Breast epithelium (tissue), 4 donors: Measurements from ENCODE around the gene THBD. TPM values are rescaled to one million over a fixed set of nuclear protein-coding genes. Genes with fewer than 3 reads are reported as not detected.

Experiments
- DNase-seq, 2 donors: peaks; one replicate each; pipeline ENCODE4 v3.0.0-alpha.2; 2019; ENCODE audit warnings: low spot score in 2 of 2
- H3K27ac ChIP-seq, 2 donors: fragments of 200-600 bp; sonication (generic) in 1 of 2; one replicate each; pipeline ENCODE4 v1.5.1; 2016 to 2019; ENCODE audit warnings: mild to moderate bottlenecking in 1 of 2
- H3K27me3 ChIP-seq, 2 donors: fragments of 200-600 bp; sonication (generic) in 1 of 2; one replicate each; pipeline versions ENCODE4 v1.5.1 to v1.6.0; 2017 to 2019; ENCODE audit warnings: control low read depth in 1 of 2, mild to moderate bottlenecking in 1 of 2
- H3K36me3 ChIP-seq: fragments of 200-600 bp; one replicate; pipeline ENCODE4 v1.5.1; 2019
- H3K4me1 ChIP-seq, 2 donors: fragments of 200-600 bp; sonication (generic); one replicate each; pipeline ENCODE4 v1.5.1; 2016 to 2019; ENCODE audit warnings: control low read depth in 1 of 2
- H3K4me3 ChIP-seq, 3 donors: fragments of 200-600 bp; sonication (generic); 1 replicate in 2 of 3; 2 replicates in 1 of 3; pipeline ENCODE4 v1.5.1; 2016 to 2019; ENCODE audit warnings: mild to moderate bottlenecking in 3 of 3, moderate library complexity in 2 of 3
- H3K9me3 ChIP-seq, 2 donors: fragments of 200-600 bp; sonication (generic) in 1 of 2; one replicate each; pipeline ENCODE4 v1.5.1; 2016 to 2019; ENCODE audit warnings: control low read depth in 1 of 2
- POLR2A ChIP-seq: fragments of 450-650 bp; IDR thresholded peaks from one replicate; pipeline ENCODE4 v1.6.1; 2016; ENCODE audit warnings: antibody characterized with exemption, mild to moderate bottlenecking, moderate library complexity
- POLR2AphosphoS5 ChIP-seq, 3 donors: sonication (generic); formaldehyde crosslinking; IDR thresholded peaks; one replicate each; pipeline ENCODE4 v1.6.1; 2017; ENCODE audit warnings: antibody characterized with exemption in 3 of 3
- intact Hi-C: fragments of 100-400 bp; cut with DNase I; formaldehyde crosslinking; loops from one replicate; pipeline ENCODE4 v1.15.1; 2023; ENCODE audit warnings: low total_unique reads
- total RNA-seq, 3 donors: library from RNA; depleted of rRNA; stranded (reverse); fragments of >200 nt; gene quantifications; one replicate each; pipeline ENCODE4 v1.1.0, GENCODE V29; 2016
- TF ChIP-seq, protein P1 (sequence below), 3 donors: fragments of 450-650 bp; IDR thresholded peaks; one replicate each; pipeline ENCODE4 v1.5.1; 2016 to 2017; ENCODE audit warnings: antibody characterized with exemption in 3 of 3, mild to moderate bottlenecking in 3 of 3, moderate library complexity in 3 of 3

THBD gene, protein sequence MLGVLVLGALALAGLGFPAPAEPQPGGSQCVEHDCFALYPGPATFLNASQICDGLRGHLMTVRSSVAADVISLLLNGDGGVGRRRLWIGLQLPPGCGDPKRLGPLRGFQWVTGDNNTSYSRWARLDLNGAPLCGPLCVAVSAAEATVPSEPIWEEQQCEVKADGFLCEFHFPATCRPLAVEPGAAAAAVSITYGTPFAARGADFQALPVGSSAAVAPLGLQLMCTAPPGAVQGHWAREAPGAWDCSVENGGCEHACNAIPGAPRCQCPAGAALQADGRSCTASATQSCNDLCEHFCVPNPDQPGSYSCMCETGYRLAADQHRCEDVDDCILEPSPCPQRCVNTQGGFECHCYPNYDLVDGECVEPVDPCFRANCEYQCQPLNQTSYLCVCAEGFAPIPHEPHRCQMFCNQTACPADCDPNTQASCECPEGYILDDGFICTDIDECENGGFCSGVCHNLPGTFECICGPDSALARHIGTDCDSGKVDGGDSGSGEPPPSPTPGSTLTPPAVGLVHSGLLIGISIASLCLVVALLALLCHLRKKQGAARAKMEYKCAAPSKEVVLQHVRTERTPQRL
- 10 to 100 TPM; 22.6 to 44.2 (median 28.2) TPM for total RNA-seq

DNA sequence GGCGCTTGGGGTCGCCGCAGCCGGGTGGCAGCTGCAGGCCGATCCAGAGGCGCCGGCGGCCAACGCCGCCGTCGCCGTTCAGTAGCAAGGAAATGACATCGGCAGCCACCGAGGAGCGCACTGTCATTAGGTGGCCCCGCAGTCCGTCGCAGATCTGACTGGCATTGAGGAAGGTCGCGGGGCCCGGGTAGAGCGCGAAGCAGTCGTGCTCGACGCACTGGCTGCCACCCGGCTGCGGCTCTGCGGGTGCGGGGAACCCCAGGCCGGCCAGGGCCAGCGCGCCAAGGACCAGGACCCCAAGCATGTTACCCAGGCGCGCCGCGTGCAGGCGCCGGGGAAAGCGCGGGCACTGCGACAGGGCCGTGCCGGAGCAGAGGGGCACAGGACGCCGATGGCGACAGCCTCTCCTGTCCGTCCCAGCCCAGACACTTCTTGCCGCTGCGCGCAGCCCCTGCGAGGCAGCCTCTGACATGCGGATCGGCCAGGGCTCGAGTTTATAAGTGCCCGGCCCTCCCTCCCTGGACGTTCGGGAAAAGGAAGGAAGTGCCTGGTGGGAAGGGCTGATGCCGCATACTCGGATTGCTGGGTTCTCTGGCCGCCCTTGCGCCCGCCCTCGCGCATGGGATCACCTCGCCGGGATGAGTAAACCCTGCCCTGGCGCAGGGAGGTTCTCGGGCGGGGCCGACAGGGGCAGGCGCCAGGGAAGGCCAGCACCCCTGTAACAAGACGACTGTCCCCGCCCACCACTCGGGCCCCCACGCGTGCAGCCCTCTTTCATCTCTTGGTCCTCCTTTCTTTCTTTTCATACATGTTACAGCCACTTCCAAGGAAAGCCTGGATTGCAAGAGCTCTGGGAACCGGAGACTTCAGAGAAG is at the start of gene THBD:
Gene THBD (minus strand): TSS at position 472 of the 875 bp plus-strand sequence. CDS start 168 bp downstream, at position 304.
- no peaks in the 10 kb centered on the region for H3K9me3 ChIP-seq
- H3K27ac ChIP-seq = peak within 1 kb of the TSS; percentile 61 to 90
- H3K4me1 ChIP-seq = peaks cover 0 to 4% of the 10 kb centered on the region in 2 donors
- no peaks in the 10 kb centered on the region for H3K36me3 ChIP-seq
- intact Hi-C loops = no loop called here
- DNase-seq = peak in 1 of 2 donors; percentile 77
- H3K27me3 ChIP-seq = peaks cover 0 to 10% of the 10 kb centered on the region in 2 donors
- TF ChIP-seq, protein P1, sequence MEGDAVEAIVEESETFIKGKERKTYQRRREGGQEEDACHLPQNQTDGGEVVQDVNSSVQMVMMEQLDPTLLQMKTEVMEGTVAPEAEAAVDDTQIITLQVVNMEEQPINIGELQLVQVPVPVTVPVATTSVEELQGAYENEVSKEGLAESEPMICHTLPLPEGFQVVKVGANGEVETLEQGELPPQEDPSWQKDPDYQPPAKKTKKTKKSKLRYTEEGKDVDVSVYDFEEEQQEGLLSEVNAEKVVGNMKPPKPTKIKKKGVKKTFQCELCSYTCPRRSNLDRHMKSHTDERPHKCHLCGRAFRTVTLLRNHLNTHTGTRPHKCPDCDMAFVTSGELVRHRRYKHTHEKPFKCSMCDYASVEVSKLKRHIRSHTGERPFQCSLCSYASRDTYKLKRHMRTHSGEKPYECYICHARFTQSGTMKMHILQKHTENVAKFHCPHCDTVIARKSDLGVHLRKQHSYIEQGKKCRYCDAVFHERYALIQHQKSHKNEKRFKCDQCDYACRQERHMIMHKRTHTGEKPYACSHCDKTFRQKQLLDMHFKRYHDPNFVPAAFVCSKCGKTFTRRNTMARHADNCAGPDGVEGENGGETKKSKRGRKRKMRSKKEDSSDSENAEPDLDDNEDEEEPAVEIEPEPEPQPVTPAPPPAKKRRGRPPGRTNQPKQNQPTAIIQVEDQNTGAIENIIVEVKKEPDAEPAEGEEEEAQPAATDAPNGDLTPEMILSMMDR (IDR thresholded peaks at IDR 0.05) = no peak
- TF ChIP-seq POLR2AphosphoS5 (IDR thresholded peaks at IDR 0.05) (peak; percentile 11 to 85 (median 81)), POLR2A (peak; percentile 19)
- peak within 1 kb of the TSS; percentile 57 to 83 (median 63) for H3K4me3 ChIP-seq

DNA sequence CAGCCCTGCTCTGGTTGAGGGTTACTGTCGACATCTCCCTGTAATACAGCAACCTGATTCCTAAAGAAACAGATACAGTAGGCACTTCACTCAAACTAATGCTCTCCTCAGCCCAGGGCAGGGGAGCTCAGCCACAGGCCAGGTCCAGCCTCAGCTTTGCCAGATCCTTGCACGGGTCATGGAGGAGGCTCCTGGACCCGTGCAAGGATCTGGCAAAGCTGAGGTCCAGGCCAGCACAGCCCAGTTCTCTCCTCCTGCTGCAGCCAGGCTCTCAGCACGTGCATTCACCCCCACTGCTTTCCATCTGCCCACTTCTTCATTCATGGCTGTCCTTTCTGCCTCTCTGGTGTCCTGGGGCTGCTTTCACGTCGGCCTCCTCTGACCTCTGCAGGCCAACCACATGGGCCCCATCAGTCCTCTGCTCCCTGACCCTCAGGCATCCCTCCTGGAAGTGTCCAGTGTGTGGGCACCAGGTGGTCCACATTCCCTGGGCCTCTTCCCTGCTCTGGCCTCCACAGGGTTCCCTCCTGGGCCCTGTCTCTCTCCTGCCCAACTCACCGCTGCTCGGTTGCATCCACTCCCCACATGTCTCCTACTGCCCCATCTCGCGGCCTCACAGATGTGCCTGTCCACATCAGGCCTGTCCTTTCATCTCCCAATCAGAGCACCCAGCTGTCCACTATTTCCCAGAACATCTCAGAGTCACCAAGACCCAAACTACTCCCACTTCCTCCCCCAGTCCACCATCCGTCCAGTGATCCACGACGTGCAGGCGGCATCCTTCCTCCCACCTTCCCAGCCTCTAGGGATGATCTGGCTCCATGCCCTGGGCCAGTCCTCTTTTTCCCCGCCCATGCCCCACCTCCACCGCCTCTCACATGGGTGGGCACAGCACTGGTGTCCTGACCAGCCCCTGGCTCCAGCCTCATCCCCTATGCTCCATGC is 48.4 kb upstream of the THBD start:
- H3K4me3 ChIP-seq = no peak overlapping the region
- no peaks in the 10 kb centered on the region for H3K4me1 ChIP-seq
- H3K9me3 ChIP-seq = no peaks in the 10 kb centered on the region
- DNase-seq = no peak
- no peaks in the 10 kb centered on the region for H3K36me3 ChIP-seq
- no peak overlapping the region for H3K27ac ChIP-seq
- intact Hi-C loops = no loop called here
- TF ChIP-seq POLR2A (no peak), POLR2AphosphoS5 (IDR thresholded peaks at IDR 0.05) (no peak)
- TF ChIP-seq, protein P1 (IDR thresholded peaks at IDR 0.05) = no peak
- H3K27me3 ChIP-seq = no peaks in the 10 kb centered on the region

DNA sequence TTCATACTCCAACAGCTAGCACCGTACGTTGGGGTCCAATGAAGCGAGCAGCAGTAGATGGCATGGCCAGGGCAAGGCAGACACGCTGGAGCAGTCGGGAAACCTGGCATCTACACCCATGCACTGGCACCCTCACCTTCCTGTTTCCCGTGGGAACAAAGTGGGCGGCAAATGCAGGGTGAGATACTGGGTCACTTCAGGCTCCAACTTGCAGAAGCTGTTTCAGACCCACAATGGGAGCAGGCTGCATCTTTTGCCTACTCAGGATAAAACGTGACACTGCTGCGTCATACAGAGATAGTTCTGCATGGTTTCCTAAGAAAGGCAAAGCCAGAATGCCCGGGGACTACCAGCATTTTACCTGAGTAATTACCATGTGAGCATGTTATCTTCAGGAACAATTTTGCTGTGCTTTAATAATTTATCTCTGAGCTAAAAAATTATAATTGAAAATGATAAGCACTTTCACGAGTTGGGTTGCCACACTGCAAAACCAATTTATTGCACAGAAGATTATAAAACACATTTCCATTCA is 47.6 kb upstream of the THBD start:
- no peaks in the 10 kb centered on the region for H3K27me3 ChIP-seq
- H3K4me1 ChIP-seq = no peaks in the 10 kb centered on the region
- H3K27ac ChIP-seq = no peak overlapping the region
- intact Hi-C loops = no loop called here
- H3K4me3 ChIP-seq = no peak overlapping the region
- H3K9me3 ChIP-seq = no peaks in the 10 kb centered on the region
- DNase-seq = no peak
- no peaks in the 10 kb centered on the region for H3K36me3 ChIP-seq
- TF ChIP-seq POLR2A (no peak), POLR2AphosphoS5 (IDR thresholded peaks at IDR 0.05) (no peak)
- TF ChIP-seq, protein P1 (IDR thresholded peaks at IDR 0.05) = no peak

- H3K9me3 ChIP-seq = no peaks in the 10 kb centered on the region
- no peak overlapping the region for H3K4me3 ChIP-seq
- no peak overlapping the region for H3K27ac ChIP-seq
- no peaks in the 10 kb centered on the region for H3K4me1 ChIP-seq
- H3K36me3 ChIP-seq = no peaks in the 10 kb centered on the region
- no peak for TF ChIP-seq POLR2A
- TF ChIP-seq, protein P1 (IDR thresholded peaks at IDR 0.05) = no peak
- no peak for TF ChIP-seq POLR2AphosphoS5 (IDR thresholded peaks at IDR 0.05)
- intact Hi-C loops = no loop called here
- DNase-seq = no peak
- H3K27me3 ChIP-seq = no peaks in the 10 kb centered on the region
Measured at GRCh38 chr20:23096097-23096496, 46.6 kb upstream of the THBD start.
